NCI-H1092 (cell line): ENCODE results near the gene SPACA7.

Experiments used
- DNase-seq: peaks from one replicate; lab custom pipeline; 2025; lab: John Stamatoyannopoulos, UW

The SPACA7 gene

GRCh38 chr13:112465251-112466131 is 89.3 kb downstream of the SPACA7 start:
- DNase-seq: no peak

GRCh38 chr13:112466132-112467058 is 90.2 kb downstream of the SPACA7 start:
- no peak for DNase-seq

GRCh38 chr13:112467236-112467635 is 91.1 kb downstream of the SPACA7 start:
- no peak for DNase-seq

- DNase-seq: no peak
Measured at GRCh38 chr13:112468069-112468468, 91.9 kb downstream of the SPACA7 start.

GRCh38 chr13:112469071-112469745 is 93.1 kb downstream of the SPACA7 start:
- DNase-seq: no peak

GRCh38 chr13:112473818-112474217 is 97.7 kb downstream of the SPACA7 start:
- DNase-seq: no peak

- no peak for DNase-seq
Measured at GRCh38 chr13:112474869-112475268, 98.7 kb downstream of the SPACA7 start.

- DNase-seq: no peak
Measured at GRCh38 chr13:112475889-112476288, 99.7 kb downstream of the SPACA7 start.

- no peak for DNase-seq
Measured at GRCh38 chr13:112477070-112477619, 101.0 kb downstream of the SPACA7 start.

GRCh38 chr13:112479389-112479788 is 103.2 kb downstream of the SPACA7 start:
- no peak for DNase-seq

- no peak for DNase-seq
Measured at GRCh38 chr13:112481458-112481857, 105.3 kb downstream of the SPACA7 start.

GRCh38 chr13:112483299-112483698 is 107.1 kb downstream of the SPACA7 start:
- DNase-seq: no peak
